SK-N-MC (cell line): ENCODE measurements around the gene LINGO1.

Experiments used
- EZH2 ChIP-seq: fragments of 200-600 bp; sonication (generic); IDR thresholded peaks from one replicate; pipeline ENCODE4 v1.6.1; 2017; ENCODE audit warnings: antibody characterized with exemption
- POLR2AphosphoS5 ChIP-seq: IDR thresholded peaks from 2 replicates; pipeline ENCODE4 v1.6.1; 2012; ENCODE audit warnings: mild to moderate bottlenecking, low read depth, low read length, borderline replicate concordance

- no peak for TF ChIP-seq EZH2
- no peak for TF ChIP-seq POLR2AphosphoS5
Observed at GRCh38 chr15:77627581-77627980, 5.1 kb downstream of the LINGO1 start.
